NB4 (cell line): ENCODE measurements around the gene ZMPSTE24.

Experiments
- DNase-seq: peaks from one replicate; pipeline ENCODE4 v3.0.0; 2010; ENCODE audit warnings: low read depth
- H3K4me3 ChIP-seq: one replicate; pipeline ENCODE4 v1.5.1; 2011; ENCODE audit warnings: mild to moderate bottlenecking, low read depth, low read length, moderate library complexity
- MYC ChIP-seq: IDR thresholded peaks from 2 replicates; pipeline ENCODE4 v1.6.1; 2011; ENCODE audit warnings: low read depth, low read length
- POLR2A ChIP-seq: IDR thresholded peaks from 2 replicates; pipeline ENCODE4 v1.6.1; 2011; ENCODE audit warnings: mild to moderate bottlenecking; ENCODE audit not compliant: insufficient read length; ENCODE audit errors: extremely low read depth
- TF ChIP-seq, protein P1 (sequence below): IDR thresholded peaks from 2 replicates; pipeline ENCODE4 v1.6.1; 2011; ENCODE audit warnings: low read depth, low read length
- TF ChIP-seq, protein P2 (sequence below): IDR thresholded peaks from one replicate; pipeline ENCODE4 v1.5.1; 2012; ENCODE audit warnings: low read depth, low read length

ZMPSTE24 gene

DNA sequence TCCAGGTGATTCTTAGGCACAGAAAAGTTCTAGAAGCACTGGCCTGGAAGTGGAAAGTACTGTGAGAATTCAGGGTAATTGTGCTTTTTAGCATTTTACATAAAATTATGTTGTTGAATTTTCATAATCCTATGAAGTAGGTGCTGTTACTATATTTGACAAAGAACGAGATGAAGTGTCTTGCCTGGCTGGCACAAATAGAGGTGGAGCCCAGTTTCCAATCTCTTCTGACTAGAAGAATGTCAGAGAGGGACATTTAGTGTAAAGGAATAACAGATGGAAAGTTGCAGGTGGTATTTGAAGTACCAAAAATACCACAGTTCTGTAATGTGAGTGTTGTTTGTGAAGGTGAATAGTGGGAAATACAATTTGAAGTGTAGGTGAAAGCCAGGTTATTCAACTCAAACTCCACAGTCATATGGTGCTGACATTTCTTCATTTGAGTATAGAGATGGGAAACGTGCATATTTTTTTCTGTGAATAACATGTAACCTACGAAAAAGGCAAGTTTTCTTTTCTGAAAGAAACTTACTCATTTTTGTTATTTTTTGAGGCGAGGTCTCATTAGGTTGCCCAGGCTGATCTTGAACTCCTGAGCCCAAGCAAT is 13.8 kb upstream of the ZMPSTE24 start:
- TF ChIP-seq, protein P1, sequence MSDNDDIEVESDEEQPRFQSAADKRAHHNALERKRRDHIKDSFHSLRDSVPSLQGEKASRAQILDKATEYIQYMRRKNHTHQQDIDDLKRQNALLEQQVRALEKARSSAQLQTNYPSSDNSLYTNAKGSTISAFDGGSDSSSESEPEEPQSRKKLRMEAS, result no peak
- TF ChIP-seq, protein P2, sequence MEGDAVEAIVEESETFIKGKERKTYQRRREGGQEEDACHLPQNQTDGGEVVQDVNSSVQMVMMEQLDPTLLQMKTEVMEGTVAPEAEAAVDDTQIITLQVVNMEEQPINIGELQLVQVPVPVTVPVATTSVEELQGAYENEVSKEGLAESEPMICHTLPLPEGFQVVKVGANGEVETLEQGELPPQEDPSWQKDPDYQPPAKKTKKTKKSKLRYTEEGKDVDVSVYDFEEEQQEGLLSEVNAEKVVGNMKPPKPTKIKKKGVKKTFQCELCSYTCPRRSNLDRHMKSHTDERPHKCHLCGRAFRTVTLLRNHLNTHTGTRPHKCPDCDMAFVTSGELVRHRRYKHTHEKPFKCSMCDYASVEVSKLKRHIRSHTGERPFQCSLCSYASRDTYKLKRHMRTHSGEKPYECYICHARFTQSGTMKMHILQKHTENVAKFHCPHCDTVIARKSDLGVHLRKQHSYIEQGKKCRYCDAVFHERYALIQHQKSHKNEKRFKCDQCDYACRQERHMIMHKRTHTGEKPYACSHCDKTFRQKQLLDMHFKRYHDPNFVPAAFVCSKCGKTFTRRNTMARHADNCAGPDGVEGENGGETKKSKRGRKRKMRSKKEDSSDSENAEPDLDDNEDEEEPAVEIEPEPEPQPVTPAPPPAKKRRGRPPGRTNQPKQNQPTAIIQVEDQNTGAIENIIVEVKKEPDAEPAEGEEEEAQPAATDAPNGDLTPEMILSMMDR, result no peak
- TF ChIP-seq POLR2A, result no peak
- no peak for TF ChIP-seq MYC
- no peak overlapping the region for H3K4me3 ChIP-seq
- no peak for DNase-seq

DNA sequence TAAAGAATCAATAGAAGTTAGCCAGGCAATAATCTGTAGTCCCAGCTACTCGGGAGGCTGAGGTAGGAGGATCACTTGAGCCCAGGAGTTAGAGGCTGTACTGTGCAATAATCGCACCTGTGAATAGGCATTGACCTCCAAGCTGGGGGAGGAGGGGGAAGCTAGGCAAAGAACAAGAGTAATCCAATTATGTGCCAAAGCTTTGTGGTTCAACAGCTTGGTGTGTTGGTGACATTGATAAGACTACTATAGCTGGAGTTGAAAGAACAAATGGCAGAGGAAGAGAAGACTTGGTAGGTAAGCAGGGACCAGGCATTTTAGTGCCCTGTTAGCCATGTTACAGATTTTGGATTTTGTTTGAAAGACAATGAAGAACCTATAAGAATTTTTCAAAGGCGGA is 12.3 kb upstream of the ZMPSTE24 start:
- no peak for TF ChIP-seq MYC
- TF ChIP-seq POLR2A, result no peak
- TF ChIP-seq, protein P1, result no peak
- TF ChIP-seq, protein P2, result no peak
- DNase-seq, result no peak
- no peak overlapping the region for H3K4me3 ChIP-seq

DNA sequence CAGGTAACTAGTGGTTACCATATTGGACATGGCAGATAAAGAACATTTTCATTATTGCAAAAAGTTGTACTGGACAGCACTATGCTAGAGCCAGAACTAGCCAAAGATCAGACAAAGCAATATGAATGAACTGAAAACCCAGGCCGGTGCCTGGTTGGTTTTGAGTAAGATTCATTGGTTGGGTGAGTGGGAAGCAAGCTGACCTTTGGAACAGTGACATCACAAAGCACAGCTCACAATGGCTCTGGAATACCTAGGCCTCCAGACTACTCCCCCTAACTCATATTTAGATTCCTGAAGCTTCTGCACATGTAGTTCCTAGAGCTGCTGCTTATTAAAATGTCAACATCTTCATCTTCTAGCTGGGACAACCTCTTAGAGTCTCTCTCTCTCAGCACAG is 10.4 kb upstream of the ZMPSTE24 start, which contains the start of gene TMCO2:
Gene TMCO2 (plus strand): TSS at position 283 of the 400 bp plus-strand sequence. CDS start 57 bp downstream, at position 340.
- DNase-seq, result no peak
- no peak for TF ChIP-seq POLR2A
- TF ChIP-seq, protein P1, result no peak

DNA sequence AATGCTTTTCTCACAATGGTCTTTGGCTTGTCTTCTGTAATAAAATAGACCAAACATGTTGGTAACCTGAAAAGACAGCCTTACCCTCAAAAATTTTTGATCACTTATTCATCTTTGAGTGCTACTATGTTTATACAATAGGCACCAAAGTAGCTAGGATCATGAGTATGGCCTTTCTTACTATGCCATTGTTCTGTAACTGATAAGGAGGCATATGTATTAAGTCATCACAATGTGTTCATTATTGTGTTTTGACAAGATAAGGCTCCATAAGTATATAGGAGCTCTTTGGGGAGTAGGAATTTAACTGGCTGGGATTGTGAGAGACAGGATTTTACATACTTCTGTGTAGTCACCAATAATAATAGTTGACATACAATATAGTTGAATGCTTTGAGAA is 9.6 kb upstream of the ZMPSTE24 start:
- no peak for DNase-seq
- TF ChIP-seq, protein P2, result no peak
- no peak for TF ChIP-seq MYC
- TF ChIP-seq, protein P1, result no peak
- no peak for TF ChIP-seq POLR2A
- no peak overlapping the region for H3K4me3 ChIP-seq

More for the DNA sequence above, 10.4 kb upstream of the ZMPSTE24 start, which contains the start of gene TMCO2:
- H3K4me3 ChIP-seq, result no peak within 1 kb of the TSS

DNA sequence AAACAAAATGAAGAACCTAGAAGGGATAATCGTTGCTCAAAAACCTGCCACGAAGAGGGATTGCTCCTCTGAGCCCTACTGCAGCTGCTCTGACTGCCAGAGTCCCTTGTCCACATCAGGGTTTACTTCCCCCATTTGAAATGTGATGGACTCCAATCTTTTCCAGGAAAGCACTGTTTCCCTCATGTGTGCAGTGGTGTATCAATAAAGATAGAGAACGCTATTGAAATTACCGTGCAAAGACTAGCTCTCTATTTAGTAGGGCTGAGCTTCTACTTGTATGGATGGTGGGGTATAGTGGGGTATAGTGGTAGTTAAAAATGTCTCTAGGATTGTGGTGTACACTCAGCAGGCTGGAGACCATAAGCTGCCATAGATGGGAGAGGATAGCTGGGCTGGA is 6.6 kb upstream of the ZMPSTE24 start:
- H3K4me3 ChIP-seq, result no peak overlapping the region
- TF ChIP-seq MYC, result no peak
- TF ChIP-seq POLR2A, result no peak
- TF ChIP-seq, protein P1, result no peak
- TF ChIP-seq, protein P2, result no peak
- DNase-seq, result peak; percentile 14

DNA sequence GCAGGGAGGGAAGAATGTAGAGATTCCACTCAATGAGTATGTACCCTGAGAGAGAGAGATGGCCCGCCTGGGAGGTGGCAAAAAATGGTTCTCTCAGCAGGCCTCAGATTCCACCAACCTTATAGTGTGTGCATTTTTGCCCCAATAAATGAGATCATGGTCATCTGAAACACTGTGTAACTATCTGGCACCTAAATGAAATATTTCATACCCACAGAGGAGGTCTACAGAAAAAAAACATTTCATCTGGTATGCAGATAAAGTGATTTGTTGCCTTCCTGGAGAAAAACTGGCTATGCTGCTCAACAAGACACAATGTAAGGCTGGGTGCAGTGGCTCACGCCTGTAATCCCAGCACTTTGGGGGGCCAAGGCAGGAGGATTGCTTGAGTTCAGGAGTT is 5.4 kb upstream of the ZMPSTE24 start:
- TF ChIP-seq MYC (no peak), POLR2A (no peak)
- TF ChIP-seq, protein P2, result no peak
- TF ChIP-seq, protein P1, result no peak
- no peak overlapping the region for H3K4me3 ChIP-seq

More for the DNA sequence above, 5.4 kb upstream of the ZMPSTE24 start:
- DNase-seq, result no peak
